Pancreas (tissue), 10 donors: ENCODE measurements around the gene FYB1. TPM values are rescaled to one million over a fixed set of nuclear protein-coding genes. Genes with fewer than 3 reads are reported as not detected.

Experiments used
- ATAC-seq, 4 donors: fragments of 200-7000 bp; cut with Tn5 transposase; one replicate each; pipeline versions ENCODE4 v1.8.0 to v1.9.1; 2020; ENCODE audit warnings: mild to moderate bottlenecking in 4 of 4, moderate library complexity in 4 of 4
- DNase-seq, 6 donors: peaks; one replicate each; pipeline ENCODE4 v3.0.0-alpha.2; 2020
- FAIRE-seq: peaks from 2 replicates; lab custom pipeline; 2012; peaks lifted over from hg19 to GRCh38; lab: Jason Lieb, UNC
- H3K27ac ChIP-seq, 4 donors: fragments of 200-600 bp; sonication (generic); 1 replicate in 3 of 4; 2 replicates in 1 of 4; pipeline versions ENCODE4 v1.5.0 to v1.8.0; 2020
- H3K27me3 ChIP-seq, 4 donors: fragments of 200-600 bp; one replicate each; pipeline ENCODE4 v1.8.0; 2021
- H3K36me3 ChIP-seq, 3 donors: fragments of 200-600 bp; sonication (generic) in 1 of 3; one replicate each; pipeline versions ENCODE4 v1.5.0 to v1.8.0; 2020 to 2021
- H3K4me1 ChIP-seq, 3 donors: fragments of 200-600 bp; one replicate each; pipeline ENCODE4 v1.8.0; 2021
- H3K4me3 ChIP-seq, 4 donors: fragments of 200-600 bp; sonication (generic) in 2 of 4; one replicate each; pipeline versions ENCODE4 v1.5.0 to v1.8.0; 2020 to 2021
- H3K9me3 ChIP-seq, 4 donors: fragments of 200-600 bp; one replicate each; pipeline ENCODE4 v1.8.0; 2021
- CTCF ChIP-seq, 4 donors: fragments of 200-600 bp; sonication (generic) in 3 of 4; IDR thresholded peaks; one replicate each; pipeline versions ENCODE4 v1.5.0 to v1.8.0; 2021; ENCODE audit warnings: antibody characterized with exemption in 4 of 4
- WGBS, 2 donors: extraction: QIAGEN DNeasy Blood & Tissue Kit; methylation state at CpG; one replicate each; pipeline ENCODE4 v1.1.7; 2013; 5-methylcytosine and 5-hydroxymethylcytosine counted together
- intact Hi-C, 3 donors: fragments of 100-400 bp; cut with DNase I; formaldehyde crosslinking; loops; one replicate each; pipeline versions ENCODE4 v1.11.1 to v1.14.2; 2022
- polyA plus RNA-seq, 2 donors: library from polyadenylated mRNA; stranded (reverse); fragments of 200-250 nt; gene quantifications; one replicate each; pipeline ENCODE4 v1.2.3, GENCODE V29; 2013
- total RNA-seq, 6 donors: library from RNA; stranded (reverse); fragmentation: NEBNext Ultra II Directional in 4 of 6; extraction: Animal tissue kit (Norgen Biotek cat#: 25700) in 4 of 6; gene quantifications; one replicate each; pipeline versions ENCODE4 v1.2.1 to v1.2.4, GENCODE V29; 2021 to 2023
- donor health status: healthy with polysubstance abuse.
- donor health status: DM: no; HTN: no; CAD: no; lungs with moderate emphysema.
- donor health status: DM: no; HTN: no; CAD: no.
- donor health status: control.
- donor health status: control.
- donor health status: Bipolar disorder and iron deficiency.
- donor health status: DM: yes; HTN: yes; CAD: no.
- donor health status: DM: no; HTN: no; CAD: no.
- donor health status: DM: no; HTN: no; CAD: no.
- donor health status: DM: yes; HTN: yes; CAD: no.

The FYB1 gene
- total and polyA plus RNA-seq, 8 donors: 0.49 to 16.9 (median 1.6) TPM

- DNase-seq: no peak
These were observed 16.0 kb downstream of the FYB1 start for GRCh38 chr5:39203275-39203922.

GRCh38 chr5:39202597-39203274 is 16.6 kb downstream of the FYB1 start:
- intact Hi-C loops: no loop called here
- no peaks in the 10 kb centered on the region for H3K9me3 ChIP-seq
- ATAC-seq (peak in 1 of 4 donors; percentile 46), DNase-seq (no peak), FAIRE-seq (no peak)
- no peak overlapping the region for H3K4me3 ChIP-seq
- WGBS, 2 donors: 79 to 81% methylated on average over 11 of the region's 11 CpGs
- no peak overlapping the region for H3K27ac ChIP-seq
- no peak for TF ChIP-seq CTCF (IDR thresholded peaks at IDR 0.05)
- no peaks in the 10 kb centered on the region for H3K4me1 ChIP-seq
- H3K27me3 ChIP-seq: no peaks in the 10 kb centered on the region
- no peaks in the 10 kb centered on the region for H3K36me3 ChIP-seq

More at GRCh38 chr5:39203275-39203922, 16.0 kb downstream of the FYB1 start:
- Histone ChIP-seq H3K27ac (no peak overlapping the region), H3K4me1 (no peaks in the 10 kb centered on the region), H3K36me3 (no peaks in the 10 kb centered on the region), H3K9me3 (no peaks in the 10 kb centered on the region), H3K4me3 (no peak overlapping the region), H3K27me3 (no peaks in the 10 kb centered on the region)
- ATAC-seq (no peak), FAIRE-seq (no peak)
- TF ChIP-seq CTCF (IDR thresholded peaks at IDR 0.05): no peak
- WGBS, 2 donors: 77 to 86% methylated on average over 1 of the region's 1 CpG
- intact Hi-C loops: no loop called here

- Histone ChIP-seq H3K36me3 (no peaks in the 10 kb centered on the region), H3K4me1 (no peaks in the 10 kb centered on the region), H3K4me3 (no peak overlapping the region), H3K9me3 (no peaks in the 10 kb centered on the region), H3K27ac (no peak overlapping the region), H3K27me3 (no peaks in the 10 kb centered on the region)
- no peak for TF ChIP-seq CTCF (IDR thresholded peaks at IDR 0.05)
- DNase-seq (no peak), ATAC-seq (no peak), FAIRE-seq (no peak)
- intact Hi-C loops: no loop called here
- 78 to 84% methylated on average over 11 of the region's 11 CpGs for WGBS, 2 donors
These were observed 17.4 kb downstream of the FYB1 start for GRCh38 chr5:39201781-39202596.

- DNase-seq: no peak
- no peaks in the 10 kb centered on the region for H3K36me3 ChIP-seq
- no peak for FAIRE-seq
- no peaks in the 10 kb centered on the region for H3K4me1 ChIP-seq
- intact Hi-C loops: no loop called here
- WGBS, 2 donors: 73 to 93% methylated on average over 1 of the region's 1 CpG
- no peaks in the 10 kb centered on the region for H3K9me3 ChIP-seq
- no peak overlapping the region for H3K4me3 ChIP-seq
- ATAC-seq: no peak
- no peak for TF ChIP-seq CTCF (IDR thresholded peaks at IDR 0.05)
- H3K27me3 ChIP-seq: no peaks in the 10 kb centered on the region
- no peak overlapping the region for H3K27ac ChIP-seq
These were observed 18.1 kb downstream of the FYB1 start for GRCh38 chr5:39201160-39201780.
